Stimulated activated CD4-positive, alpha-beta T cell treated with anti-CD3 and anti-CD28 coated beads, Interleukin-2, amount 100 ng/mL, for 48 hours (primary cell): ENCODE results near the gene PRIMPOL.
A peak's percentile ranks its signal among the peaks of the same experiment; 100 is the strongest.

Source experiments
- DNase-seq, 2 donors: peaks; one replicate each; pipeline ENCODE4 v3.0.0-alpha.2; 2020

PRIMPOL gene

DNA sequence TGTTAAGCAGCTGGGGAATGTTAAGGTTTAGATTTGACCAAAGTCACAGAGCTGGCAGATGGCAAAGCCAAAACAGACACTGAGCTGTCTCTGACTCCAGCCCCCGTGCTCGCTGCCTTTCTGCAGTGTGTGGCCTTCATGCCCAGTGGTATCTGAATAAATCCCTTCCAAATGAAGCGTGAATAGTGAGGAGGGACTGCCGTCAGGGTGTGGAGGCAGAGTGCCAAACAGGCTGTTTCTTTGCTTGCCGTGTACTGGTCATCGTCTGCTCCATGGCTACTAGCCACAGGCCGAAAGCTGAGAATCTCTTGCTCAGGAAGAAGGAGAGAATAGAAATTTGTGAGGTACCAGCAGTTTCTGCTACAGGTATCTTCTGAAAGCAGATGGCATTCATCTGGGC, 19.7 kb downstream of the PRIMPOL start:
- no peak for DNase-seq

DNA sequence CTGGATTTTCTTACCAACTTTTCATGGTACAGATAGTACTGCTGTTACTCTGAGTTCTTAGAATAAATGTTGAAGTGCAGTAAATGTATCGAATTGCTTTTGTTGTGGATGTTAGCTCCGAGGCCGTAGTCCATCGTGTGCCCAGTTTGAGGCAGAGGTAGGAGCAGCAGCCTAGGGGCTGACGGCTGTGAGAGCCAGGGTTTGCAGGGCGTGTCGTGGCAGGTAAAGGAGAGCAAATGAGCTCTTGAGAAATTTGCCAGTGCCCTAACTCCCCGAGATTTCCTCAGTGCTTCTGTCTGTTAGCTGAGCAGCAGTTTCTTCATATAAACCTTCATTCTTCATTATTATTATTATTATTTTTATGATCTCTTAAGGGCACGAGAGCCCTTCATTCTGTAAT, 21.6 kb downstream of the PRIMPOL start:
- DNase-seq, result no peak

DNA sequence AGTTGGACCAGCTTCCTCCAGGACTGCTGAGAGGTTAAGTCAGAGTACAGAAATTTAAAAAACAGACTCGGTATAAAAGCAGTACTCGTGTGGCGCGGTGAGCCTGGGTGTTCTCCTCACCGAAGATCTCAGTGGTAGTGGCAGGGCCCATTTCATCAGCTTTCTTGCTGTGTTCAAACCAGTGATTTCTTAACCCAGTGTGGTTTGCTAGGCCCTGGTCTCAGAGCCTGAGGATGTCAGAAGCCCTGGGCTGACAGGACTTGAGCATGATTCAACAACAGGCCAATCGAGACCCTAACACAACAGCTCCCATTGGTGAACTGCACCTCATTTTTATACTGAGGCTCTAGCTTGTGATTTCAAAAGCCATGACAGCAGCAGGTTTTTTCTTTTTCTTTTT, 23.2 kb downstream of the PRIMPOL start:
- DNase-seq, result no peak

DNA sequence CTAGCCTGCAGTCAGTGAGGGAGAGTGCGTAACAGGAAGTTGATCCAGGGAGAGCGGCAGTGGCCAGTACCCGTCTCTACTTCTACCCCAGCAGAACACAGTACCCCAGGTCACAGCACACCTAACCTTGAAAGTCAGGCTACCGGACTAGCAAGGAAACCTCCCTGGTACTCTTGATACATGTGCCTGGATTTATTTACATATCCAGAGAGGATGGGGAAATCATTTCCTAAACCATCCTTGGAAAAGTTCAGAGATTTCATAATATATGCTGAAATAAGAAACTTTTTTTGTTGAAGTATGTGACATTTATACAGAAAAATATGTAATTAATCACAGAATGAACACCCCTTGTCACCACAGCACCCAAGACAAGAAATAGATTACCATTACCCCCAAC, 24.5 kb downstream of the PRIMPOL start:
- no peak for DNase-seq

DNA sequence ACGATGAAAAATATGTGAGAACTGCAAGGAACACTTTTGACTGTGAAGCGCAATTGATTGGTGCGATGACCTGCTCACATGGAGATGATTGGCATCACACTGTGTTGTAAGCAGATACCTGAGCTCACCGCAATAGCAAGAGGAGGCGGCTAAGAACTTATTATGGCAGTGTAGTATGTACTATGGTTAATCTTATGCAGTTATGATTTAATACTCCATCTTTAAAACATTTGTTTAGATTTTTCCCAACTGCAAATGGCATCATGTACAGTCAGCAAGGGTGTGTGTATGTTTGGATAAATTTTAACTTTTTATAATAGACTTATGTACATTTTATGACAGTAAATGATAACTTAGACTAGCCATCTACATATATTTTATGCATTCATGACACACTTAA, 25.5 kb downstream of the PRIMPOL start:
- DNase-seq, result no peak

DNA sequence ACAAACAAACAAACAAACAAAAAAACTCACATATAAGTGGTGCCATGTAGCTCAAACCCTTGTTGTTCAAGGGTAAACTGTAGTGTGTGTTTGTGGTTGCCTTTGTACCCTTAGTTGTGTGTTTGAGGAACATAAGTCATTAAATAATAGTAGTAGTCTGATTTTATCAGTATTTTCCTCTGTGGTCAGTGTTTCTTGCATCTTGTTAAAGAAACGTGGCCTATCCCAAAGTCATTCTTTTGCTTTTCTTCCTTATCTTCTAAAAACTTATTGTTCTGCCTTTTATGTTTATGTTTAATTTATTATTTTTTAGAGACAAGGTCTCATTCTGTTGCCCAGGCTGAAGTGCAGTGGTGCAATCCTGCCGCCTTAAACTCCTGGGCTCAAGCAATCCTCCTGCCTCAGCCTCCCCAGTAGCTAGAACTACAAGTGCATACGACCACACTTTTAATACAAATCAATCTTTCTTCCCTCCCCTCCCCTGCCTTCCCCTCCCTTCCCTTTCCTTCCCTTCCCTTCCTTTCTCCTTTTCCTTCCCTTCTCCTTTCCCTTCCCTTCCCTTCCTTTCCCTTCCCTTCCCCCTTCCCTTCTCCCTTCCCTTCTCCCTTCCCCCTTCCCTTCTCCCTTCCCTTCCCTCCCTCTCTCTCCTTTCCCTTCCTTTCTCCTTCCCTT, 26.4 kb downstream of the PRIMPOL start:
- DNase-seq, result no peak

DNA sequence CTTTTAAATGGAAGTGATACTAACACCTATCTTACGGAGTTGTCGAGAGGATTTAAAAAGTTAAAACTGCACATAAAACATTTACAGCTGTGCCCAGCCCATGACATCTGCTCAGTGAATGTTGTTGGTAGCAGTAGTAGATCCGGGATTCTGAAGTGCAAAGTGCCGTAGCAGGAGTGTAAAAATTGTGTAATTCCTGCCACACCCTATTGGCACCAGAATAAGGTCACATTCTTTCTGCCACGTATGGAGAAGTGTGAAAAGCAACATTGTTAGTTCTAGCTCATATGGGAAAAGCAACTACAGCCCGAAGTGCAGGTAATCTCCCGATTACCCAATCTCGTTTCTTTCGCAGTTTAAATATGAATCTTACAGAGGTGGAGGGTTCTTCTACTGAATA, 31.2 kb downstream of the PRIMPOL start:
- no peak for DNase-seq

DNA sequence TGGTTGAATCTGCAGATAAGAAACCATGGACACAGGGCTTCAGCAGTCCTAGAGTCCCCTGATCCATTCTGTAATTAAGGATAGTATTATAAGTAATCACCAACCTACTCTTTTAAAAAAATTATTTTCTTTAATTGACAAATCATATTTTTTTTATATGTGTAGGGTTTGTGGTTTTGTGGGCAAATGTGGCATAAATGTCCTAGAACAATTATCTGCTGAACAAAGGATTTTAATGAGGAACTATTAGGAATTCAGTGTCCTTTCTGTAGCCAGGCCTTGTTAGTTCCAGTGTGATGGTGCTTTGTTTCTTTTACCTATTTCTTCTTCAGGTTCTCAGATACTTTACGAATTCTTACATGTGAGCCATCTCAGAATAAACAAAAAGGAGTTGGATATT, 32.4 kb downstream of the PRIMPOL start:
- no peak for DNase-seq

DNA sequence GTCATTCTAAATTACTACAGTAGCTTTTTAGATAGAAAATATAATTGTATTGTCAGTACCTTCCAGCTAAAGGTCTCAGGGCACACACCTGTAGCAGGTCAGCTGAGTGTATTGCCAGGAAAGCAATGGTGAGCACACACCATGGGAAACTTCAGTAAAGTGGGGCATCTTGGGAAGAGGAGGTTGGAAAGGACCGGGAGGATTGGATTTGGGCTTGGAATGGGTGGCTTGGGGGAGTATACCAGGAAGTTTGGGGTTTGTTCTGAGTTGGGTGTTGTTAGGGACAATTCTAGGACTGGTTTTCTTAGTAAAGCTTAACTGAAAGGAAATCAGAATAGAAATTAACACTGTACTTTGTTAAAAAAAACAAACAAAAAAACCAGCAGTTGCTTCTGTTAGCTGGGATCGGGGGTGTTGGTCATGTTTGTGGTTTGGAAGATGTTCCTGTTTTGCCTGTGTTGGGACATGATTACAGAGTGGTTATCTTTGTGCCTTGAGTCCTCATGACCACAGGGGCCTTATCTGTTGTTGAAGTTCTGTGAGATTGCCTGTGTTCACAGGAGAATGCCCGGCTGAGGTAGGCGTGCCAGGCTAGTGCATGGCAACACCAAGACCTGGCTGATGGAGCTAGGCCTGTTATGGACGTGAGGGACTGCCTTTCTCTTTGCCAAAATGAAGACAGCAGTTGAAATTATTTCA, 35.1 kb downstream of the PRIMPOL start:
- no peak for DNase-seq

DNA sequence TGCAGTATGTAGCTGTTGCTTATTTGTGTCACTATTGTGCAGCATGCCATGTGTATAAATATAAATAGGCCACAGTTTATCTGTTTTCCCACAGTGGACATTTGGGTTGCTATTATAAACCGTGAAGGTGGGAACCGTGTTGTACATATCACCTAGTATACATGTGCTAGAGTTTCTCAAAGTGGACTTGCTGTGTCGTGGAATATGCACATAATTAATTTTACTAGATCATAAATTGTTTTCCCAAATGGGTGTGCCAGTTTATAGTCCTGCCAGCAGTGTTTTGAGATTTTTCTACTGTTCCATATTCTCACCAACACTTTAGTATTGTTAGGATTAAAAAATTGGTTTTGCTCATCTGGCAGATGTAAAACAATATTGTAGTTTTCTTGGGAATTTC, 38.5 kb downstream of the PRIMPOL start:
- no peak for DNase-seq

DNA sequence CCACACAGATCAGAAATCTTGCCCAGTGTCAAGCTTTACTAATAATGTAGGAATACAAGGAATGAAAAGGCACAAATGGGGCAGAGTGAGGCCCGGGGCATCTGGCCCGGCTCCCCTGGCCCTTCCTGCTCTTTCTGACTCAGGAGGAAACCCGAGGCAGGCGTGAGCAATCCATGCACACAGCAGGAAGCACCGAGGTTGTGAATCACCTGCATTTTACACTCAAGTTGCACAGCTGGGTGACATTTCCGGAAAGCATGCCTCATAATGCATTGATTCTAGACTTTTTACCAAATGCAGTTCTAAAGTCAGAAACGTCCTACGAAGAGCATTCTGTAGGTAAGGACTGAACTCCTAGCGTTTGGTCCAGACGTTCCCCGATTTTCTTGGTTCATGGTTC, 38.9 kb downstream of the PRIMPOL start:
- peak in 1 of 2 donors; percentile 30 for DNase-seq

DNA sequence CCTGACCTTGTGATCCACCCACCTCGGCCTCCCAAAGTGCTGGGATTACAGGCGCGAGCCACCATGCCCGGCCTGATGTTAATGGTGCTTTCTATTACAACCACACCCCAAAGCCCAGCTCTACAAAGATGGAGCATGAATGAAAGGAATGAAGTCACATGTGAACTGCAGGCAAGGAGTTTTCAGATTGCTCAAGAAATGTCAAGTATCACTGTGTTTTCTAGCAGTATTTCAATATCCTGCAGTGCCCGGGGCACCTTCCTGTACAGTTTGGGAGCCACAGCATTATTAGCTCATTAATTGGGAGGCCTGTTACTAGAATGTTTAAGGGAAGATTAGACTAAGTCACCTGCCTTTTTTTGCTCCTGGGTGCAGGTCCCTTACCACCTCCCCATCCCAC, 40.1 kb downstream of the PRIMPOL start:
- no peak for DNase-seq

DNA sequence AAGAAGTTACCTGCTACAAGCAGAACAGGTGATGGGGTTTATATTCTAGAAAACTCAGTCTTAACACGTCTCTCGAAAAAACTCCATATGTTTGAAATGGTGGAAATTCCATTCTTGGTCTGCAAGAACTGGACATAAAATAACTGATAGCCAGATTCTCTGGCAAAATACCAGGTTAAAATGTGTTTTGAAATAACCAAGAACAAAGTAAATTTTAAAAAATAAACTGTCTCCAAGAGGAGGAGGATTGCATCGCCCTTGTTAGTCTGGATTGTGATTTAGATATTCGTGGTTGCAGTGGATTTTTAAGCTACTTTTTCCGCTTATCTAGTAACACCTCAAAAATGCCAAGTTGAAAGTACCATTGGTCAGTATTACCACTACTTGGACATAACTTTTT, 43.5 kb downstream of the PRIMPOL start:
- no peak for DNase-seq

DNA sequence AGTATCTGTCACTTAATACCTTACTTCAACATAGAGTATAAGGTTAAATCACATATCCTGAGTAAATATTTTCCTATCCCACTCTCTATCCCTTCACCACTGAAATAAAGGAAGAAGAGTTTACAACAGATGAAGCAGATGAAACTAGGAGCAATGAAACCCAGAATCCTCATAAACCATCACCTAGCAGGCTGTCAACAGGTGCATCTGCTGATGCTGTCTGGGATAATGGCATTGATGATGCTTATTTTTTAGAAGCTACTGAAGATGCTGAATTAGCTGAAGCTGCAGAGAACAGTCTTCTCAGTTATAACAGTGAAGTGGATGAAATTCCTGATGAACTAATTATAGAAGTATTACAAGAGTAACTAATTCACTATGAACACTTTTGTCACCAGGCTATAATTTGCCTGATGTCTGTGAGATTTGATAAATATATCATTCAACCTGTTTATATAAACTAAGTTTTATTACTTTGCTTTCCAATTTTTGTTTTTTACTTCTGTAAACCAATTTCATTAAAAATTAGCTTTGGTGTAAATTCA, 44.9 kb downstream of the PRIMPOL start:
- DNase-seq, result no peak

DNA sequence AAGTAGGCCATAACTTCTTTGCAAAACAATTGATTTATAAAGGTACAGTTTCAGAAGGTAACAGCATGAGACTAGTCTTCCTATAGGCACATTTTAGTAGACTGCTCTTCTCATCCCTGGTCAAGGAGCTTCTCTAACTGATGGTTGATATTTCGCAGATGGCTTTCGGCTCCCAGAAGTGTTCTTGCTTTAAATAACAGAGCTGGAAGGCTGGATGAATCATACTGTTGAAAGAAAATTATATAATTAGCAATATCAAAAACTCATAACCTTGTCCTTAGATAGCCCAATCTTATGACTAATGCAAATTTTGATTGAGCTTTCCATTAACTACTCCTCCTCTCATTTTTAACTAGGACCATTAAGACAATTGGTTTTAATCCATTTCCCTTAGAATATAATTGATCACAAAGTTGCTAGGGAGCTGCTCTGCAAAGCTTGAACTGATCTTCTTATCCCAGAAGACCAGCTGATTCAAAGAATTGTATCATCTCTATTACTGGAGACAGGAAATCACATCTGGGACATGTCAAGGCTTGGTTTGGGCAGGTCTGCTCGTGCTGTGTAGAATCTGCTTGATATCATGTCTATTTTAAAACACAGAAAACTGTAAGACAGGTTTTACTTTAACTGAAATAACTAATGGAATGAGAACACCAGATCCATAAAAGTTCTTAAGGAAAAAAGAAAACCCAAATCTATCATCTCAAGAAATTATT, 45.8 kb downstream of the PRIMPOL start:
- no peak for DNase-seq

DNA sequence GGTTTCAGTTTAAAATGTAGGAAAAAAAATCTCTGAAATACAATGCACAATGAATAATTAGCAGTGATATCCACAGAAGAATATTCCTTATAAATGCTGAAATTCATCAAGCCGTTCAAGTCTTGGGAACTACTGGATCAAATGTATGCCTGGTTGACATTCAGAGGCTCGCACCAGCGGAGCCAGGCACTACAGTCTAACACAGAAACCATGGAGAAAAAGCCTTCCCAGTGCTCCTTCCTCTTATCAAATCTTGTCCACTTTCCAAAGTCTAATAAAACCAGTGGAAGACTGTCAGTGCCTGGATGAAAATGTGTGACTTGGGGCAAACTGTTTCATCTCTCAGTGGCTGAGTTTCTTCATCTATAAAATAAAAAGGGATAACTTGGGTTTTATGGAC, 48.4 kb downstream of the PRIMPOL start:
- DNase-seq, result no peak

DNA sequence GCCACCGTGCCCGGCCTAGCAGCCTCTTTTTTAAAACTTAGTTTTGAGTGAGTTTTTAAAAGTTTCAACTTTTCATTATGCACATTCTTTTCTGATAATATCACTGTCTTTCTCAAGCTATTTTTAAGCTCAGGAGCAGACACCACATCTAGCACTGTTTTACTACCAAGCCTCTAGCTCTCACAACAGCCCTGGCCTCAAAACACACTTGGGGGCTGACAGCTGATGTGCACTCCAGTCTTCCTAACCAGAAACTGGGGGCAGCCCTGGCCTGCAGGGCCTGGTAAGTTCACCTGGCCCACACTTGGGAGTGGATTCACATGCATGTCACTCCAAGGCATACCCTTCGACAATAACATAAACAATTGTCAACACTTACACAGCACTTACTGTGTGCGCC, 50.4 kb downstream of the PRIMPOL start:
- no peak for DNase-seq

DNA sequence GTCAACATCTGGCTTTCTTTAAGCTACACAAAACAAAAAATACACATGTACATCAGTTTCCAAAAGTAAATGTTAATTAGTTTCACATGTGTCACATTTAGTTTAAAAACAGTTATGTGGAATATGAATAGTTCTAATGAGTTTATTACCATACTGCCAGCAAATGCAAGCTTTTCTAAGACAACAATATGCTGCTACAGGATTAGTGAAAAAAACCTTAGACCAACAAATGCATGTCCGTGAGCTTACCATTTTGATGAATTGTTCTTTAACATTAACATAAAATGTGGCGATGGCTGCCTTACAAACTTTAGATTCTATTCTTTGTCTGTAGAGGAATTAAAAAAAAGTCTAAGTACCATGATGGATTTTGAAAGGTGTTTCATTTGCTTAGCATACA, 52.6 kb downstream of the PRIMPOL start:
- DNase-seq, result no peak

DNA sequence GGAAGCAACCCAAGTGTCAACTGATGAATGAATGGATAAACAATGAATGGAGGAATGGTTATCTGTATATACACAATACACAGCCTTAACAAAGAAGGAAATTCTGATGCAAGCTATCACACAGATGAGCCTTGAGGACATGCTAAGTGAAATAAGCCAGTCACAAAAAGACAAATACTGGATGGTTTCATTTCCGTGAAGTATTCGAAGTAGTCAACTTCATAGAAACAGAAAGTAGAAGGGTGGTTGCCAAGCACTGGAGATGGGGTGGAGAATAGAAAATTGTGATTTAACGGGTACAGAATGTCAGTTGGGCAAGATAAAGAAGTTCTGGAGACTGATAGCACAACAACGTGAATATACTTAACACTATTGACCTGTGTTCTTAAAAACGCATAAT, 56.2 kb downstream of the PRIMPOL start:
- DNase-seq, result no peak

DNA sequence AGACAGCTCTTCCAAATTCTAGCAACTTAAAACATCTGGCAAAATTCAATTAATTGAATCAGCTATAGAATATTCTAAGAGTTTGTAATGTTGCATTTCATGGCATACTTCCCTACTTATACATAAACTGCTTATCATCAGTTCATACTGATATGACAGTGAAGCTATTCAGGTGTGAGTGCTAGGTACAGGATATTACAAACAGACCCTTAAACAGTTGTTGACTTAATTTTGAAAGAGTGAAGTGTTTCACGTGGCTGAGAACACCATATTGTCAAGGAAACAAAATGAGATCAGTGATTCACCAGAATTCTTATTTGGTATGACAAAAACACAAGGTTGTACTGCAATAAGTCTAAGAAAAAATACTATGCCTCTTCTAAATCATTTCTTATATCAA, 56.9 kb downstream of the PRIMPOL start:
- DNase-seq, result no peak

DNA sequence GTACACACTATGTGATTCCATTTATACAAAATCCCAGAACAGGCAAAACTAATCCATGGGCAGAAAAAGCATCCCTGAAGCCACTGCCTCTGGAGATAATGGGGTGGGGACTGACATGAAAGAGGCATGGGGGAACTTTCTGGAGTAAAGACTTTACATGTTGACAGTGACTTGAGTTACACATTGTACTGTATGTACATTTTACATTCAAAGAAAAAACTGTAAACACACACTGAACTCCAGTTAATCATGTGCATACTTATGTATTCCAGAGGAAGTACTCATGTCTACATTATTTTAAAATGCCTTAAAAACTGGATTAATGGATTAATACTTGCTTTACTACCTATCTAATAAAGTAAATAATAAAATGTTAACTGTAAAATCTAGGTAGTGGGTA, 62.8 kb downstream of the PRIMPOL start:
- no peak for DNase-seq

DNA sequence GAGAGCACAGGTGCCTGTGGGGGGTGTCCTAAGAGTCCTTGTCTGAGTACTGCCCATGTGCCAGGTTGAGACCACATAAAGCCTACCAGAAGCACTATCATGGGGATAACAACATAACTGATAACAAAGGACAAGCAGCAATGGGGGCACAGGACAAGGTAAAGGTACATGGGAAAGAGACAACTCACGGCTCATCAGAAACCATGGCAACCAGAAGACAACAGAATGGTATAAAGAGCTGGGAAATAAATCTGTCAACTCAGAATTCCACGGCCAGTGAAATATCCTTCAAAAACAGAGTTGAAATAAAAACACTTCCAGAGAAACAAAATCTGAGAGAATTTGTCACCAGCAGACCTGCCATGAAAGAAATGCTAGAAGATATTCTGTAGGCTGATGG, 64.3 kb downstream of the PRIMPOL start:
- DNase-seq, result no peak

DNA sequence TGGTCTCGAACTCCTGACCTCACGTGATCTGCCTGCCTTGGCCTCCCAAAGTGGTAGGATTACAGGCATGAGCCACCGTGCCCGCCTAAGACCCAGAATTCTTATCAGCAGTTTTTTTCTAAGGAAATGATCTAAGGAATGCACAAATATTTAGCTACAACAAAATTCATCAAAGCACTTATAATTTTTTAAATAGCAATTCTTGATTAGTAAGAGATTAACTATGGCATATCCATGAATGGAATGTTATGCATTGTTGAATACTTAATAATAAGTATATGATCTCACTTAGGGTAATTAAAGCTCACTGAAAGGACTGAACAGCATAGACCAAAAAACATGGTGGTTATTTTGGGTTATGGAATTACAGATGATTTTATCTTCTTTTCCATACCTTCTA, 66.0 kb downstream of the PRIMPOL start:
- DNase-seq, result no peak

DNA sequence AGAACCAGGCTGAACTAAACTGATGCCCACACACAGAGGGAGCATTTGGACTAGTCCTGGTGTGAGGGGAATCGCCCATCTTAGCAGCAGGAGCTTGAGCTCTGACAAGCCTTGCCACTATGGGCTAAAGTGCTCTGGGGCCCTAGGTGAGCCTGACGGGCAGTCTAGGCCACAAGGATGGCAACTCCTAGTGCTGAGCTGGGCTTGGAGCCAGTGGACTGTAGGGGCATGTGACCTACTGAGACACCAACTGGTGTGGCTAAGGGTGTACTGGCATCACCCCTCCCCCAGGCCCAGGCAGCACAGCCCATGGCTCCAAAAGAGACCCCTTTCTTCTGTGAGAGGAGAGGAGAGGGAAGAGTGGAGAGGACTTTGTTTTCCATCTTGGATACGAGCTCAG, 69.9 kb downstream of the PRIMPOL start:
- DNase-seq, result no peak
